Subcutaneous abdominal adipose tissue (tissue), 5 donors: Measurements from ENCODE around the gene CORO1C.

Experiments
- H3K27ac ChIP-seq: one replicate; pipeline ENCODE4 v1.7.0; 2013; ENCODE audit warnings: low read depth, mild to moderate bottlenecking, inconsistent platforms, low read length, moderate library complexity
- H3K27me3 ChIP-seq, 5 donors: one replicate each; pipeline ENCODE4 v1.7.0; 2013; ENCODE audit warnings: low read length in 5 of 5, inconsistent platforms in 1 of 5; ENCODE audit not compliant: control insufficient read depth in 5 of 5, insufficient read depth in 4 of 5
- H3K36me3 ChIP-seq, 5 donors: one replicate each; pipeline ENCODE4 v1.7.0; 2013; ENCODE audit warnings: low read length in 5 of 5; ENCODE audit not compliant: control insufficient read depth in 5 of 5, insufficient read depth in 5 of 5
- H3K4me1 ChIP-seq, 5 donors: one replicate each; pipeline ENCODE4 v1.7.0; 2013; ENCODE audit warnings: low read length in 5 of 5, mild to moderate bottlenecking in 3 of 5, moderate library complexity in 1 of 5; ENCODE audit not compliant: control insufficient read depth in 5 of 5, insufficient read depth in 5 of 5
- H3K4me3 ChIP-seq, 5 donors: one replicate each; pipeline ENCODE4 v1.7.0; 2013; ENCODE audit warnings: low read length in 5 of 5, low read depth in 1 of 5
- H3K9ac ChIP-seq, 5 donors: one replicate each; pipeline ENCODE4 v1.7.0; 2013; ENCODE audit warnings: low read length in 5 of 5, mild to moderate bottlenecking in 4 of 5, moderate library complexity in 3 of 5
- H3K9me3 ChIP-seq, 5 donors: one replicate each; pipeline ENCODE4 v1.7.0; 2013; ENCODE audit warnings: low read length in 5 of 5; ENCODE audit not compliant: control insufficient read depth in 5 of 5
- donor health status: healthy.
- donor health status: healthy.
- donor health status: healthy.
- donor health status: healthy.
- donor health status: healthy.

CORO1C gene

DNA sequence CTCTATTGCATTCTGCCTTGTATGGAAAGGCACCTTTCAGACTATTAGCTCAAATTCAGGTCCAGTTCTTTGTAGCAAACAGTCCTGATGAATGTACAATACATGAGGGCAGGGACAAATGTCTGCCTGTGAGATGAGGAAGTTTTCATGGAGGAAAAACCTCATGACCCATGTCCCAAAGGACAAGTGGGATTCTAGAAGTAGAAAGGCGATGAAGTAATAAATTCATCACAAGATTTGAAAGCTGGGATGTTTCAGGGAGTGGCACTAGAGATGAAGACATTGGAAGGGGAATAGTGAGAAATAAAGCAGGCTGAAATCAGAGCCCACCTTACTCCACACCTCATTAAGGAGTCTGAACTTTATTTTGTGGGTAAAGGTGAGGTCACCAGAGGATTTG, 4.2 kb downstream of the CORO1C start:
- Histone ChIP-seq H3K4me3 (no peak overlapping the region), H3K27ac (peak overlapping the region; percentile 99), H3K36me3 (no peaks in the 10 kb centered on the region), H3K4me1 (peaks cover 2 to 73% (median 67%) of the 10 kb centered on the region in 5 donors), H3K27me3 (no peaks in the 10 kb centered on the region), H3K9me3 (no peaks in the 10 kb centered on the region), H3K9ac (no peak overlapping the region)

DNA sequence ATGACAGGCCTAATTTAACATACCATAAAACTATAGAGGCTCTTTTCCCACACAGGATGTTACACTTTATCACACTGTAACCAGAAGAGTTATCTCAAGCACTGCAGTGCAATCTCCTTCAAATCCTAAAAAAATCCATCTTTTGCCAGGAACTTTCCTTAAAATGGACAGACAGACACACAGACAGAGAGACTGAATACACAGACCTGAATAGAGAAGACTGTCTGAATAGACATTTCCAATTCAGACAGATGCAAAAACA, 6.5 kb downstream of the CORO1C start:
- peak overlapping the region; percentile 88 for H3K27ac ChIP-seq

DNA sequence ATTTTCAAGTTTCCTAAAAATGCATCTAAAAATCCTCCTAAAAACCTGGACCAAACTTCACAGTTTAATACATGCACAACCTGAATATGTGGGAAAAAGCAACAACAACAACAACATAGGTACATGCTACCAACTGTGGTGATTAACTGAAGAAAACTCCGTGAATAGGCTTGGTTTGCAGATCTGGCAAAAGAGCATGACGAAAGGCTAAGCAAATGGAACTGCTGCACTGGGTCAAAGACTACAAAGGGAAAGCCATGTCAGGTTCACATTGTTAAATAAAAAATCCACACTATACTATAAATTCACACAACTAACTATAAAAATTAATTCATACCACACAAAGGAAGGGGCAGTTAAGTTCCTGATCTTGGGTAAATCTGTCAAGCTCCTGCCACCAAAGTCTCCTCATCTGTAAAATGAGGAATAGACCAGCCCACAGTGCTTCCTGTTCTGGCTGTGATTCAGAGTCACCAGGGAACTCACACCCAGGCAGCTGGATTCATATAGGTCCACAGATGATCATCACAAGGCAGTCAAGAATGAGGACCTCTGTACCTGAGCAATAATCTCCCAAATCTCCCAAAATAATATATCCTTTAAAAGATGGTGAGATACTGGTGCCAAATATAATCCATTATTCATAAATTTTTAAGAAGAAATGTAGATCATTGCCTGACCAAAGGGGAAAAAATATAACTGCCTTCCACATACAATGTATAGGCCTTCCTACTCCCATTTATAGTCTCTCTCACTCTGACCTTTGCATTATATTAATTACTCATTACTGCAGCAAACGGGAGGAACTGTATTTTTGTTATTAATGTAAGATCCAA, 7.0 kb downstream of the CORO1C start:
- peaks cover 2 to 76% (median 67%) of the 10 kb centered on the region in 5 donors for H3K4me1 ChIP-seq
- H3K27ac ChIP-seq = peak overlapping the region; percentile 88

More for the DNA sequence above, 6.5 kb downstream of the CORO1C start:
- Histone ChIP-seq H3K4me1 (peaks cover 2 to 81% (median 73%) of the 10 kb centered on the region in 5 donors), H3K9me3 (no peaks in the 10 kb centered on the region), H3K9ac (peak overlapping the region in 1 of 5 donors; percentile 37), H3K4me3 (no peak overlapping the region), H3K27me3 (no peaks in the 10 kb centered on the region), H3K36me3 (no peaks in the 10 kb centered on the region)

DNA sequence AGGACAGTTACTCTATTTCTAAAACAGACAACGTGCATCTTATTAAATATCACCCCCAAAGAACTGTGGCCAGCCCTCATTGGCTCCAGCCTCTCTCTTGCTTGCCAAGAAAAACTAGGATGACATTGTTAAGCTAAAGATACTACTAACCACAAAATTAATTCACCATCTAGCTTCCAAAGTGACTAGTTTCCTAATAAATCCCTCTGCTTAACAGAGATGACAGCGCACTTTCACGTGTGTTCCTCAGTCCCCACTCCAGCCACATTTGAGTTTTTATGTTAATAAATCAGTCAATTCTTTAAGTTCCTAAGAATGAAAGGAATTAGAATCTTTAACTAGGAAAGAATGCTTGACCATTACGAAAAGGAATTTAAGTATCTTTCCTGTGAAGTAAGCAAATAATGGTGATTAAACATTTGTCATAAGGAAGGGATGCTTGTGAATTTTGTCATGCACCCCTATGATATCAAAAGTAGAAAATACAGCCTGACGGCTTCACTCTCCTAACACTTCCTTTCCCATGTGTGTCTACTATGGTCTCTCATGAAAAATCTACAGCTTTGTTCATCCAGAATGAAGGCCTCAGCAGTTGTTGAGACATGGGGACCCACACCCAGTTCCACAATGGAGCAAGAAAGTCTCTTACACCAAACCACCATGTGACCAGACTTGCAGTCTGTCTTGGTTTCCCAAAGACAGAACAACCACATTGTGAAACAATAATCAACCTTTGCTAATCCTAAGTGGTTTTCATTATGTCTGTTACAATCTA, 8.1 kb downstream of the CORO1C start:
- Histone ChIP-seq H3K4me1 (peaks cover 2 to 65% (median 57%) of the 10 kb centered on the region in 5 donors), H3K9ac (peak overlapping the region in 4 of 5 donors; percentile 1 to 36 (median 20)), H3K27ac (peak overlapping the region; percentile 88), H3K27me3 (no peaks in the 10 kb centered on the region), H3K9me3 (no peaks in the 10 kb centered on the region), H3K36me3 (no peaks in the 10 kb centered on the region), H3K4me3 (no peak overlapping the region)

More for the DNA sequence above, 7.0 kb downstream of the CORO1C start:
- Histone ChIP-seq H3K36me3 (no peaks in the 10 kb centered on the region), H3K9ac (peak overlapping the region in 2 of 5 donors; percentile 3 to 37), H3K9me3 (no peaks in the 10 kb centered on the region), H3K4me3 (no peak overlapping the region), H3K27me3 (no peaks in the 10 kb centered on the region)

DNA sequence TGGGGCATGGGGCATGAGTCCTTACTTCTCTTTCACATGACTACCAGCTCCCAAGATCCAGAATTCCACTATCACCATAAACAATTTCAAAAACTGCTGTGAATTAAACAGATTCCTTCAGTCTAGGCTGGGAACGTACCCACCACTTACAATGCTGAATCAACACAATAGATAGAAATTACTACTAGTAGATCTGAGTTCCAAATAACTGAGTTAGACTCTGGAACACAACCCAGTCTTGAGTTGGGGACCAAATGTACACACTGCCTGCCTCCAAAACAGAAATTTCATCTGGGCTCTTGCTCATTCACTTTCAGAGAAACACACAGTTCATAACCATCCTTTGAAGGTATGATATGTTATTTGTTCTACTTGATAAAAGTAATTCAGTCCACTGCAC, 8.9 kb downstream of the CORO1C start:
- peak overlapping the region in 4 of 5 donors; percentile 1 to 36 (median 26) for H3K9ac ChIP-seq
- peaks cover 0 to under 1% (median under 1%) of the 10 kb centered on the region in 5 donors for H3K36me3 ChIP-seq
- peaks cover 2 to 59% (median 49%) of the 10 kb centered on the region in 5 donors for H3K4me1 ChIP-seq
- no peaks in the 10 kb centered on the region for H3K27me3 ChIP-seq
- peak overlapping the region; percentile 88 for H3K27ac ChIP-seq
- no peaks in the 10 kb centered on the region for H3K9me3 ChIP-seq
- H3K4me3 ChIP-seq = no peak overlapping the region

DNA sequence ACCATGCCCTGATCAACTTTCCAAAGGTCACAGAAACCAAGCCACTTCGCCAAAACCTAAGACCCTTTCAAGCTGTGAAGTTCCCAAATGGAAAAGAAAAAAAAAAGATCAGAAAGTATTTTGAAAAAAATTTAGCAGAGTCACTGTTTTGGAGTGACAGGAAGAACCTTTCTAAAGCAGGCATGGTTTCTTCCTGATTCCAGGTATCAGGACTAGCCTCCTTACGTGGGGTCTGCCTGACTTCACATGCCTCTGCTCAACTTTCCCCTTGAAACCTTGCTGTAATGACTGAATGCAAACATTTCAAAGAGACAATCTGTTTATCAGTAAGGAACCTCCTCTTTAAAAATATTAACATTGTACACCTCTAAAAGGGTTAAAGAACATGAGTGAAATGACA, 9.5 kb downstream of the CORO1C start:
- H3K27ac ChIP-seq = peak overlapping the region; percentile 88
- peak overlapping the region in 1 of 5 donors; percentile 36 for H3K9ac ChIP-seq
- peaks cover 2 to 54% (median 44%) of the 10 kb centered on the region in 5 donors for H3K4me1 ChIP-seq
- H3K4me3 ChIP-seq = no peak overlapping the region
- H3K36me3 ChIP-seq = peaks cover 0 to 7% (median 7%) of the 10 kb centered on the region in 5 donors
- H3K9me3 ChIP-seq = no peaks in the 10 kb centered on the region
- H3K27me3 ChIP-seq = no peaks in the 10 kb centered on the region

DNA sequence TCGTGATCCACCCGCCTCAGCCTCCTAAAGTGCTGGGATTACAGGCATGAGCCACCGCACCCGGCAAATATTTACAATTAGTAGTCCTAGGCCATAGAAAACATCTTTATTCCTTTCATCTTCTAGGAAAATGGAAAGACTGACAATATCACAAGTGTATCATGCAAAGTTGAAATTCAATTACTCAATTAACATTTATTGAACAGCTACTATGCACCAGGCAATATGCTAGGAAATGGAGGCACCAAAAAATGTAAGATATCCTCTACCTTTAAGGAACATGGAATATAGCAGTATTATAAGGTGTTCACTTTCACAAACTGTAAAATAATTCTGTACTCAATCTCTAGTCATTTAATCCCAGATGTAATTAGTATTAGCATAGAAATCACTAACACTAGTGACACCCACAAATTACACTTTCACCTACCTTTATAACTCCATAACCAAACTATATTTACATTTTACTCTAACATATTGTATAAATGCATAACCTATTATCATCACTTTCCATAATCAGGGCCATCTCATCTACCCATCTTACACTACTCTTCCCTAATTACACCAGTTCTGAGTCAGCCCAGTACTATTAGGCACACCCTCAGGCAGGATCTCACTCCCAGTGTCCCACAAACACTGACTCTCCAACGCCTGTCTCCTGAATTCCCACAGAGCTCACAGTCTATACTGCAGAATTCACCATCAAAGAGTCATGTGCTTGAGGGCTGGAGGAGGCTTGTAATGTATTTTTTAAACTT, 10.4 kb downstream of the CORO1C start:
- Histone ChIP-seq H3K27ac (peak overlapping the region; percentile 88), H3K9me3 (no peaks in the 10 kb centered on the region), H3K4me1 (peaks cover 2 to 49% (median 41%) of the 10 kb centered on the region in 5 donors), H3K27me3 (no peaks in the 10 kb centered on the region), H3K36me3 (peaks cover 0 to 13% (median 10%) of the 10 kb centered on the region in 5 donors), H3K9ac (peak overlapping the region in 2 of 5 donors; percentile 24 to 29), H3K4me3 (no peak overlapping the region)

DNA sequence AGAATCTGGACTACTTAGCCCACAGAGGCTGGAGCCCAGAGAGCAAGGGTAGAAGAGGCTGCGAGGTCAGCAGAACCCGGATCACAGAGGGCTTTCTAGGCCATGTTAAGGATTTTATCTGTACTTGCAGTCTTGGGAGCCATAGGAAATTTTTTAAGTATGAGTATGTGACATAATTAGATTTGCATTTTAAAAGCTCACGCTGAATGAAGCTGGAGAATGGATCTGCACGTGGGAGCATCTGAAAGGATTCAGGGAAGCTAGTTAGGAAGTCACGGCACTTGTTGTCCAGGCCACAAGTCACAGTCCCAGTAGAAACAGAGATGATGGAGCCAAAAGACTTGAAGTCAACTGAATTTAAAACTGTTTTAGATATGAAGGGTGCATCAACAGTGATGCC, 14.1 kb downstream of the CORO1C start:
- no peaks in the 10 kb centered on the region for H3K9me3 ChIP-seq
- no peak overlapping the region for H3K4me3 ChIP-seq
- H3K4me1 ChIP-seq = peaks cover 0 to 30% (median 27%) of the 10 kb centered on the region in 5 donors
- no peaks in the 10 kb centered on the region for H3K27me3 ChIP-seq
- no peak overlapping the region for H3K27ac ChIP-seq
- peaks cover 0 to 13% (median 10%) of the 10 kb centered on the region in 5 donors for H3K36me3 ChIP-seq
- no peak overlapping the region for H3K9ac ChIP-seq

DNA sequence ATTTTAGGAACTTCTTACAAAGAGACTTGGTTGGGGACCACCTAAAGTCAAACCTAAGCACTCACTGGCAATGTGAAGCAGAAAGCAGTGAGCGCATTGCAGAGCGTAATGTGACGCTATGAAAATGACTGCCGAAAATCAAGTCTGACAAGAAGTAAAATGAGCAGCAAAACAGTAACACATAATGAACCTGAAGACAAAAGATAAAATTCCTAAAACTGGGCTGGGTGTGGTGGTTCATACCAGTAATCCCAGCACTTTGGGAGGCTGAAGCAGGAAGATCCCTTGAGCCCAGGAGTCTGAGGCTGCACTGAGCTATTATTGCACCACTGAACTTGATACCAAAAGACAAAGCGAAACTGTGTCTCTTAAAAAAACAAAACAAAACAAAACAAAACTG, 16.5 kb downstream of the CORO1C start:
- no peaks in the 10 kb centered on the region for H3K27me3 ChIP-seq
- H3K27ac ChIP-seq = no peak overlapping the region
- H3K4me3 ChIP-seq = no peak overlapping the region
- peaks cover 0 to 13% (median 10%) of the 10 kb centered on the region in 5 donors for H3K36me3 ChIP-seq
- peaks cover 2 to 27% (median 25%) of the 10 kb centered on the region in 5 donors for H3K4me1 ChIP-seq
- H3K9me3 ChIP-seq = no peaks in the 10 kb centered on the region
- H3K9ac ChIP-seq = no peak overlapping the region
